Measurements from ENCODE around the gene DNAJB9. TPM values are rescaled to one million over a fixed set of nuclear protein-coding genes. Genes with fewer than 3 reads are reported as not detected.

DNAJB9 gene
- total and polyA plus RNA-seq, 9 of the 15 experiments (the other 6 are each of a cell fraction or from before 2014, with no cell fraction given) = 4.3 to 34.2 (median 9.6) TPM

GRCh38 chr7:108526768-108527017, 43.0 kb upstream of the DNAJB9 start (continued):
- TF ChIP-seq CGGBP1 (CRISPR knock-in tag; IDR thresholded peaks at IDR 0.05) (no peak), SRSF3 (IDR thresholded peaks at IDR 0.05; ENCODE audit: insufficient read depth, low read length) (no peak), KDM4B (IDR thresholded peaks at IDR 0.05; ENCODE audit: borderline replicate concordance in 2 of 2, low read depth in 1 of 2) (peak in 1 of 2 experiments; percentile 78; a peak in 1 of 4 replicates), ZNF717 (CRISPR knock-in tag; IDR thresholded peaks at IDR 0.05) (no peak), PML (IDR thresholded peaks at IDR 0.05; ENCODE audit: low read length) (no peak), TAF7 (tag; IDR thresholded peaks at IDR 0.05) (no peak), ZFPM2 (CRISPR knock-in tag; IDR thresholded peaks at IDR 0.05) (no peak), PKNOX1 (IDR thresholded peaks at IDR 0.05) (no peak), BRD4 (IDR thresholded peaks at IDR 0.05) (no peak), MLLT1 (IDR thresholded peaks at IDR 0.05) (no peak; a peak in 1 of 4 replicates), ZBTB7A (IDR thresholded peaks at IDR 0.05; ENCODE audit: borderline replicate concordance, control insufficient read depth, low read depth, low read length) (no peak), DEAF1 (CRISPR knock-in tag; IDR thresholded peaks at IDR 0.05) (peak; percentile 46; the same call in 1 of the 2 replicates), RHOXF2B (CRISPR knock-in tag; conservative IDR thresholded peaks at IDR 0.05) (no peak), ZNF408 (CRISPR knock-in tag; IDR thresholded peaks at IDR 0.05; ENCODE audit: low read depth) (0 out of 2 replicates have a peak, but pooled peaks have one; percentile 10), WHSC1 (IDR thresholded peaks at IDR 0.05; ENCODE audit: low read length) (no peak), KLF16 (IDR thresholded peaks at IDR 0.05) (no peak), ZNF274 (IDR thresholded peaks at IDR 0.05; ENCODE audit: borderline replicate concordance, low read depth, low read length) (no peak), SP2 (IDR thresholded peaks at IDR 0.05; ENCODE audit: extremely low read depth, low read depth, low read length, poor library complexity, severe bottlenecking) (no peak), RERE (CRISPR knock-in tag; IDR thresholded peaks at IDR 0.05; ENCODE audit: borderline replicate concordance) (no peak)

Data from K562 (cell line).